ENCODE measurements around the gene ACSS1.

Gene ACSS1

GRCh38 chr20:25064561-25065071, 6.7 kb upstream of the ACSS1 start:
- no peak for DNase-seq (ENCODE audit: low read depth)
- TF ChIP-seq CTCF (IDR thresholded peaks at IDR 0.05; ENCODE audit: control insufficient read depth, insufficient read depth, low read depth, low read length, missing control alignments) = no peak
- no peak overlapping the region for H3K4me3 ChIP-seq (ENCODE audit: control insufficient read depth, low read depth, low read length)

- no peak for TF ChIP-seq CTCF (IDR thresholded peaks at IDR 0.05; ENCODE audit: control insufficient read depth, insufficient read depth, low read depth, low read length, missing control alignments)
- DNase-seq (ENCODE audit: low read depth) = no peak
- H3K4me3 ChIP-seq (ENCODE audit: control insufficient read depth, low read depth, low read length) = no peak overlapping the region
Observed at GRCh38 chr20:25063981-25064380, 6.0 kb upstream of the ACSS1 start.

- no peak overlapping the region for H3K4me3 ChIP-seq (ENCODE audit: control insufficient read depth, low read depth, low read length)
- no peak for DNase-seq (ENCODE audit: low read depth)
- no peak for TF ChIP-seq CTCF (IDR thresholded peaks at IDR 0.05; ENCODE audit: control insufficient read depth, insufficient read depth, low read depth, low read length, missing control alignments)
Observed at GRCh38 chr20:25063546-25063945, 5.6 kb upstream of the ACSS1 start.

GRCh38 chr20:25062841-25063240, 4.9 kb upstream of the ACSS1 start:
- no peak for TF ChIP-seq CTCF (IDR thresholded peaks at IDR 0.05; ENCODE audit: control insufficient read depth, insufficient read depth, low read depth, low read length, missing control alignments)
- no peak for DNase-seq (ENCODE audit: low read depth)
- H3K4me3 ChIP-seq (ENCODE audit: control insufficient read depth, low read depth, low read length) = no peak overlapping the region

- DNase-seq (ENCODE audit: low read depth) = no peak
- no peak for TF ChIP-seq CTCF (IDR thresholded peaks at IDR 0.05; ENCODE audit: control insufficient read depth, insufficient read depth, low read depth, low read length, missing control alignments)
- no peak overlapping the region for H3K4me3 ChIP-seq (ENCODE audit: control insufficient read depth, low read depth, low read length)
Observed at GRCh38 chr20:25061821-25062530, 4.0 kb upstream of the ACSS1 start.

GRCh38 chr20:25061103-25061799, 3.3 kb upstream of the ACSS1 start:
- no peak for TF ChIP-seq CTCF (IDR thresholded peaks at IDR 0.05; ENCODE audit: control insufficient read depth, insufficient read depth, low read depth, low read length, missing control alignments)
- no peak overlapping the region for H3K4me3 ChIP-seq (ENCODE audit: control insufficient read depth, low read depth, low read length)
- DNase-seq (ENCODE audit: low read depth) = no peak

Measured in AG09309 (cell line).